G401 (cell line): ENCODE data around the gene ARHGAP26. TPM values are rescaled to one million over a fixed set of nuclear protein-coding genes. Genes with fewer than 3 reads are reported as not detected.

Experiments
- DNase-seq: peaks from one replicate; pipeline ENCODE4 v3.0.0-alpha.2; 2015; ENCODE audit warnings: low spot score
- in situ Hi-C: cut with HindIII; loops from 2 replicates; pipeline ENCODE4 v1.10.0; 2016; ENCODE audit warnings: low sequenced_read_pairs, mixed read lengths
- total RNA-seq: library from RNA; depleted of rRNA; stranded (reverse); fragments of >200 nt; shearing (Covaris generic); gene quantifications from 2 replicates; pipeline ENCODE4 v1.2.3, GENCODE V29; 2014

Gene ARHGAP26
- total RNA-seq, 1 experiment from 2014 or later, result not detected

- in situ Hi-C loops, result no loop called here
- no peak for DNase-seq
Measured at GRCh38 chr5:142881076-142881783, 111.1 kb downstream of the ARHGAP26 start.

DNA sequence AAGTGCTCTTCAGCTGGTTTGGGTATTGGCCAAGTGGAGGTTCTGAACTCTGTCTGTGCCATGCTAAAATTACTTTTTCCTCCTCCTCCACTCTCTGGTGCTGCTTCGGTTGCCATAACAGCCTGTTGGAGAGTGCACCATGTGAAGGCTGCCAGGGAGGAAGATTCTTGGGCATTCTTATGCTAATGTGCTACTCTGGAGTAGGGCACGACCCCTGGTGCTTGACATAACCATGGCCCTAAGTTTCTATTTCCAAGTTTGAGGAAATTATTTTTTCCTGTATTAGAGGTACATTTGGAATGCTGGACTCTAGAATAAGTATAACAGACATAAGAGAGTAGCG lies 111.6 kb downstream of the ARHGAP26 start:
- in situ Hi-C loops, result no loop called here
- no peak for DNase-seq

DNA sequence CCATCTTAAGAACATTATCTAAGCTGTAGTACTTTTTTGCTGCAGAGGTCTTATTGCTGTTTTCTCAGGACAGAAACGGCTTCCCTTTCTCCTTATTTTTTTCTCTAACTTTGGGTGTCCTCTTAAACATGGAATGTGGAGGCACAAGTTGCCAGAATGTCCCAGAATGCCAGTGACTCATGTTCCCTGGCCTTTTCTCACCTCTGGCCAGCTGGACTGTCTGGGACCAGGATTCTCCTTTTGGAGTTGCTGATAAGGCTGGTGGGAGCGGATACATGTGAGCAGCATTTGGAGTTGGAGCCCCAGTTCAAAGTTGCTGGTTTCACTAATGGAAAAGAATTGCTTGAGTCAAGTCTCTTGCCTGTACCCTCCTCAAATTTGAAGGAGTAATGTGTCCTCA lies 112.8 kb downstream of the ARHGAP26 start:
- DNase-seq, result no peak
- in situ Hi-C loops, result no loop called here

DNA sequence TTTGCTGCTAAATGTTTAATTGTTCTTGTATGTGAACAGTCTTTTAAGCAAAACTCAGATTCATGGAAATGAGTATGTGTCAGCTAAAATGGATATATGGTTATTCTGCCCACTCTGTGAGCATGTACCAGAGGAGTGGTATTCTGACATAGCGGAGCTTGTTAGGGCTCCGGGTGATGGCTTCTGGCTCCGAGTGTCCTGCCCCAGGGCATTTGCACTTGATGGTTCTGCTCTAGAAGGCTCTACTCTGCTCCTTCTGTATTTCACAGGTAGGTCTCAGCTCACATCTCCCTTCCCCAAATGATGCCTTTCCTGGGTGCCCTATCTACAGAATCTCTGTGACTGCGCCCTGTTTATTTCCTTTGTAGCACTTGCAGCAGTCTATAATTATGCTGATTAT lies 113.3 kb downstream of the ARHGAP26 start:
- in situ Hi-C loops, result no loop called here
- DNase-seq, result no peak

- in situ Hi-C loops, result no loop called here
- no peak for DNase-seq
Measured at GRCh38 chr5:142884029-142884428, 113.9 kb downstream of the ARHGAP26 start.

DNA sequence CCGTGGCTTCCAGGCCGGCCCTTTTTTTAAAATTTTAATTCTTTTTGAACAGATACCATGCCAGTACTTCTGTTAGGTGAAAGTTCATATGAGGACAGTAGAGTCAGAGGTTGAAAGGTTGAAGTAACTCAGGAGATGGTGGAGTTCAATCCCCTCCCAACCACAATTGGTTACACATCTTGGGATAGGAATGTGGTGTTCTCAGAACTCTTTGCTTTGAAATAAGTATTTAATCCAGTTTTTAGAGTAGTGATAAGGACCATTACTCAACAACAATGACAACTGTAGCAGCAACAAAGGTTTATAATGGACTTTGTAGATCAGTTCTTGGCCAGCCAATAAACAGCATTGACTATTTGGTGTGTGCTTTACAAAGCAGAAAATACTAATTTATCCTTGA lies 116.0 kb downstream of the ARHGAP26 start:
- in situ Hi-C loops, result no loop called here
- no peak for DNase-seq

DNA sequence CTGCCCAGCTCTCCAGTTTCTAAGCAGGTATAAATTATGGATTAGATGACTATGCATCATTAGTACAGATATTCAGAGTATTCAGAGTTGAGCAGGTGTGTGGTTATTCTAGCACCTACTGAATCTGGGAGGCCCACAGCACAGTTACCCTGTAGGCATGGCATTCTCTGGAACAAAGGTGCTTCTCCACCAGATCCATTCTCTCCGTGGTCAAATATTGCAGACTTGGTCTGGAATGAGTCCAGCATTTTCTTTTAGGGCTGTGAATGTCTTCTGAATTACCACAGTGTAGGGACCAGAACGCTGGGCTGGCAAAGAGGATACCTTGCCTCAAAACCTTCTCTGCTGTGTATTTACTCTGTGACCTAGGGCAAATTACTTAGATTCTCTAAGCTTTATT lies 116.8 kb downstream of the ARHGAP26 start:
- no peak for DNase-seq
- in situ Hi-C loops, result no loop called here

GRCh38 chr5:142888469-142889085 lies 118.4 kb downstream of the ARHGAP26 start:
- in situ Hi-C loops, result no loop called here
- peak; percentile 81 for DNase-seq

- in situ Hi-C loops, result no loop called here
Measured at GRCh38 chr5:142892021-142892420, 121.8 kb downstream of the ARHGAP26 start.

DNA sequence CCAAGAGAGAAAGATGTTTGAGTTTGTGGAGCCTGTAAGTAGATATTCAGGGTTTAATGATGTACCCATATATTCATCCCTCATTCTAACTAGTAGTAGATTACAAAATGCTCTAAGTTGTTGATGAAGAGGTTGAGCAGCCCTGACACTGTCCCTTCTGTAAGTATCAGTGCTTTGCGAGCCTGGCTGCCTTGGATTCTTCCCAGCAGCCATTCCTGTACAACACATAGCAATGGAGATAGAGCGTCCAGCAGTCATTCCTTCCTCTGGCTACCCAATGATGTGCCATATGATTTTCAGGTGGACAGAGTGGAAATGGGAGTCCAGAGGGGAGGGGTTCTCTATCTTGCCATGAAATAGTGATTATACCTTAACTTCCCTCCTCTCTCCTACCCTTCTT lies 124.1 kb downstream of the ARHGAP26 start:
- no peak for DNase-seq
- in situ Hi-C loops, result no loop called here

More at GRCh38 chr5:142892021-142892420, 121.8 kb downstream of the ARHGAP26 start:
- DNase-seq, result no peak

DNA sequence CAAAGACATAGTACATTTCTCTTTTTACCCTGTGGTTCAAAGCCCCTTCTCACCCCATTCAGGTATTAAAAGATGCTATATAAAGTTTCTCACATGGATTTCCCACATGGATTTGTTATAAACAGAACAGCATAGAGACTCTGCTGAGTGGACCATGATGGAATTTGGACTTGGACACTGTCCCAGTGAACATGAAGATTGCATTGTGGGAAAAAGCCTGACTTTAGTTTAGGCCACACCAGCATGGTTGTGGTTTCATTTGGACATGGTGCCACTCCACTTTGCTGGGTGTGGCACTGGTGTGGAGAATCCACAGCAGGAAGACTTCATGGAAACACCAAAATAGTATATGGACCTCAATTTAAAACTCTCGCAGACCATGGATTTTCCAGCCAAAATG lies 124.6 kb downstream of the ARHGAP26 start:
- DNase-seq, result no peak
- in situ Hi-C loops, result no loop called here

DNA sequence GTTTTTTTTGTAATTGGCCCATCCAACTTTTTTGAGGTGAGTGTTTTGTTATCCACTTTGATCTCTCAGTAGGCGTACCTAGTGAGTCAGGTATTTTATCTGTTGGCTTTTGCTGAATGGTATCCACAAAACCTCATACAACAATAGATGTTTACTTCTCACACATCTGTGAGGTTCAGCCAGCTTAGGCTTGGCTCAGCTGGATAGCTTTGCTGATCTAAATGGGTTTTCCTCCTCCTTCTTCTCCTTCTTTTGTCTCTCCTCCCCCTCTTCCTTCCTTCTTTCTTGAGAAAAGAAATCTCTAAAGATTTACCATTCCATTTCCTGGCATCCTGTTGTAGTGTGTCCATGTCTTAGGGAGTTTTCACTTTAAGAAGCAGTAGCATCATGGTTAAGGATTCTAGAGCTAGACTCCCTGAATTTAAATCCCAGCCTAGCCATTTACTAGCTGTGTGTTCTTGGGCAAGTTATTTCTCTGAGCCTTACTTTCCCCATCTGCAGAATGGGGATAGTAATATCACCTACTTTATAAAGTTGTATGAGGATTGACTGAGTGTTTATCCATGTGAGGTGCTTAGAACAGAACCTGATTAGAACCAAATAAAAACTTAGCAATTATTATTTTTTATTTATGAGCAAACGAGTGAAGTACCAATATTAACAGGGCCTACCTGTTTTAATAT lies 126.3 kb downstream of the ARHGAP26 start:
- no peak for DNase-seq
- in situ Hi-C loops, result no loop called here

- DNase-seq, result no peak
- in situ Hi-C loops, result no loop called here
Measured at GRCh38 chr5:142897328-142897727, 127.2 kb downstream of the ARHGAP26 start.

DNA sequence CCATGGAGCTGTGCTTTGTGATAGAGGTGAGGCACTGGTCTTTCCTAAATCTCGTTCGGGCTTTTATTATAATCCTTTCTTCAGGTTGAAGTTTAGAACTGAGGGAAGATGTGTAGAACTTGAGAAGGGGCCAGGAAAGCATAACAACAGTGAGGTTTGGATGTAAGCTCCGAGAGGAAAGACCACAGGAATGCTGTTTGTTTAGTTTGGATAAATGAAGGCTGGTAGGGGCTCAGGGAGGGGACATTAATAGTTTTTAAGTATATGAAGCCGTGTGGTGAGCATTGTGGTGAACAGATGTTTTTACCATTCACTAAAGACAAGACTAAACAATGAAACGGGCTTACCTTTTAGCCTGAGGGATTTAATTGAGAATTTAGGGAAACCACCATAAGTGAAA lies 130.8 kb downstream of the ARHGAP26 start:
- DNase-seq, result no peak

GRCh38 chr5:142901476-142902185 lies 131.5 kb downstream of the ARHGAP26 start:
- DNase-seq, result no peak
- in situ Hi-C loops, result no loop called here

More for the DNA sequence above, 130.8 kb downstream of the ARHGAP26 start:
- in situ Hi-C loops, result no loop called here

DNA sequence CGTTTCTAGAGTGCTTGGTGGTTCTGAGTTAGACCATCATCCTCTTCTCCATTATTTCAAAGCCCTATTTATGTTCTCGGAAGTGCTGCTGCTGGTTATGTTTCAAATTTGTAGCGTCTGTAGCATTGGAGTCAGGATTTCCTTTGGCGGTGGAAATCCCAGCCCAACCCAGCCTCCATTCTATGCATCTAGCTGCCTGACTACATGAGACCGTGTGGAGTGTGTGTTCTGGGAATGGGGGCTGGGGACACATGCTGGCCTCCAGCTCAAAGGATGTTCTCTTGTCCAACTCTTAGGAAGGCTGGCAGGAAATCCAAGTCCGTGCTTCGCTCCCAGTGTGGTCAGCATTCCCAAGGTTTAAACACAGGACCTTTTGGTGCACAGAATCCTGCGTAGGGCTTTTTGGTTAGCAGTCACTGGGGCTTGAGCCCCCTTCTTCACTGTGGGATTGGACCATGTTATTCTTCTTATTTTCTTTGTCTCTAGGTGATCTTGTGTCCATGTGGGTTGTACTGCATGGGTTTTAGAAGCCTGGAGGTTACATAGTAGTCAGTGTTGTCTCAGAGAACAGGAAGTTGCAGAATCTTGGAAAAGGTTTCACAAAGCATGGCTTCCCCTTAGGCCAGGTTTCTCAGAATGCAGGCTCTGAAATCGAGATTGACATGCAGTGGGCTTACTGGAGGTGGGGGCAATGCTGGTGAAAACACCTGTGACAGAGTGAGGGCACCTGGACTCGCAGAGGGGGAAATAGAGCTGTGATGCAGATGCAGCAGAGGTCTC lies 132.2 kb downstream of the ARHGAP26 start:
- in situ Hi-C loops, result no loop called here
- no peak for DNase-seq

- in situ Hi-C loops, result no loop called here
- no peak for DNase-seq
Measured at GRCh38 chr5:142904416-142904815, 134.2 kb downstream of the ARHGAP26 start.

- no peak for DNase-seq
- in situ Hi-C loops, result no loop called here
Measured at GRCh38 chr5:142905348-142905747, 135.2 kb downstream of the ARHGAP26 start.
